KG1 (cell line): ENCODE measurements around the gene DHFR.

Experiments
- DNase-seq: peaks from one replicate; lab custom pipeline; 2025; lab: John Stamatoyannopoulos, UW

The DHFR gene

GRCh38 chr5:80655231-80655774 lies 520 bp upstream of the DHFR start:
- DNase-seq, result peak; percentile 68

GRCh38 chr5:80654054-80654390 lies 761 bp downstream of the DHFR start:
- DNase-seq, result no peak

- DNase-seq, result no peak
Observed at GRCh38 chr5:80653502-80653901, 1.3 kb downstream of the DHFR start.

- no peak for DNase-seq
Observed at GRCh38 chr5:80646926-80647325, 7.9 kb downstream of the DHFR start.

- no peak for DNase-seq
Observed at GRCh38 chr5:80644900-80645299, 9.9 kb downstream of the DHFR start.

- no peak for DNase-seq
Observed at GRCh38 chr5:80641353-80641752, 13.4 kb downstream of the DHFR start.

GRCh38 chr5:80634193-80634592 lies 20.6 kb downstream of the DHFR start:
- DNase-seq, result no peak

GRCh38 chr5:80632700-80633099 lies 22.1 kb downstream of the DHFR start:
- no peak for DNase-seq

GRCh38 chr5:80631278-80632259 lies 23.2 kb downstream of the DHFR start:
- DNase-seq, result no peak

- no peak for DNase-seq
Observed at GRCh38 chr5:80629281-80629680, 25.5 kb downstream of the DHFR start.

GRCh38 chr5:80625230-80625629 lies 29.6 kb downstream of the DHFR start:
- DNase-seq, result no peak

- no peak for DNase-seq
Observed at GRCh38 chr5:80623999-80624398, 30.8 kb downstream of the DHFR start.

- no peak for DNase-seq
Observed at GRCh38 chr5:80622756-80623155, 32.0 kb downstream of the DHFR start.

GRCh38 chr5:80620211-80620610 lies 34.6 kb downstream of the DHFR start:
- DNase-seq, result no peak

GRCh38 chr5:80619086-80619485 lies 35.7 kb downstream of the DHFR start:
- no peak for DNase-seq

- no peak for DNase-seq
Observed at GRCh38 chr5:80618438-80618837, 36.3 kb downstream of the DHFR start.

- DNase-seq, result no peak
Observed at GRCh38 chr5:80615266-80615914, 39.4 kb downstream of the DHFR start.

GRCh38 chr5:80609692-80610091 lies 45.1 kb downstream of the DHFR start:
- DNase-seq, result no peak

GRCh38 chr5:80608731-80609130 lies 46.1 kb downstream of the DHFR start:
- DNase-seq, result no peak

- DNase-seq, result no peak
Observed at GRCh38 chr5:80607832-80608231, 47.0 kb downstream of the DHFR start.

GRCh38 chr5:80607343-80607742 lies 47.4 kb downstream of the DHFR start:
- DNase-seq, result no peak

GRCh38 chr5:80600943-80601693 lies 53.7 kb downstream of the DHFR start:
- DNase-seq, result no peak
